ENCODE results near the gene LHX4.

Gene LHX4

DNA sequence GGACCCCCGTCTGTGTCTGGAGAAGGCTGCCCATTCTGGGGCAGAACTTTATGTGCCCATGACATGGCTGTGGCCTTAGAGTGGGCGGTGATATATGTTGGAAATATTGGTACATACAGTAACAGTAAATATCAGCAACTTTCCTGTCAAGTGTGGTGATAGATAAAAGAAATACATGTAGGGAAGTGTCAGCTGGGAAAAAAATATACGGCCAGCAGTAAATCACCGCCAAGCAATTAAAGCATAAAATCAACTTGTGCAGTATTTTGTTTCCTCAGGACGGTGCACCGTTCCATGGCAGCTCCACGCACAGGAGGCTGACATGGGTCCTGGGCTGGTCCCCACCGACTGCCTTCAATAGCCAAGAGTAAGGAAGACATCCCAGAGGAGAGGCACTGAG is 27.4 kb downstream of the LHX4 start:
- no peak for DNase-seq (ENCODE audit: low read depth)

DNA sequence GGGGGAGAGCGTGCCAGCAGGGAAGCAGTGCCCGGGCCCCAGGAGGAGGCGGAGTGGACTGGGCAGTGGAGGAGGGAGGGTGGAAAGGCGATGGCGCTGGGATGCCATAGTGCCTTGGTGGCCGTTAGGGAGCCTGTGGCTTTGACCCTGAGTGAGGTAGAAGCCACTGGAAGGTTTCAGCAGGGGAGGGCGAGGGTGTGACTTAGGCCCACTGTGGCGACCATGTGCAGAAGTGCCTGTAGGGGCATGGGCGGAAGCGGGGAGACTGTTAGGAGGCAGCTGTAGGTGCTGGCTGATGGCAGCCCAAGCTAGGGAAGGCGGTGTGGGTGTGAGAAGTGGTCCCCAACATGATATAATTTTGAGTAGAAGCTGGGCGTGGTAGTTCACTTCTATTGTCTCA is 28.2 kb downstream of the LHX4 start:
- DNase-seq (ENCODE audit: low read depth), result no peak

DNA sequence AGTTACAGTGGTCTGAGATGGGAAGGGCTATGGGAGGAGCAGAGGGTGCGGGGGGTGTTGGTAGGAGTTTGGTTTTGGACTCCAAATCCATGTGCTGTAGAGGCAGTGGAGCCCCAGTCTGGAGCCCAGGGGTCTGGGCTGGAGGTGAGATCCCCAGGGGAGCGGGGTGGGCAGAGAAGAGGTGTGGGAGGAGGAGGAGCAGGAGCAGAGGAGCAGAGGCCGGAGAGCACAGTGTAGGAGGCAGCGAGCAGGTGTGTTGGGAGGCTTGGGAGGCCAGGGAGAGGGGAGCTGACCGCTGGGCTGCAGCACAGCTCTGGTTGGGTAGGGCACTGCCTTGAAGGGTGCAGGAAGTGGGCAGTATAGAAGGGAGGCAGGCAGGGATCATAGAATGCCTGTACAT is 28.9 kb downstream of the LHX4 start:
- DNase-seq (ENCODE audit: low read depth), result no peak

DNA sequence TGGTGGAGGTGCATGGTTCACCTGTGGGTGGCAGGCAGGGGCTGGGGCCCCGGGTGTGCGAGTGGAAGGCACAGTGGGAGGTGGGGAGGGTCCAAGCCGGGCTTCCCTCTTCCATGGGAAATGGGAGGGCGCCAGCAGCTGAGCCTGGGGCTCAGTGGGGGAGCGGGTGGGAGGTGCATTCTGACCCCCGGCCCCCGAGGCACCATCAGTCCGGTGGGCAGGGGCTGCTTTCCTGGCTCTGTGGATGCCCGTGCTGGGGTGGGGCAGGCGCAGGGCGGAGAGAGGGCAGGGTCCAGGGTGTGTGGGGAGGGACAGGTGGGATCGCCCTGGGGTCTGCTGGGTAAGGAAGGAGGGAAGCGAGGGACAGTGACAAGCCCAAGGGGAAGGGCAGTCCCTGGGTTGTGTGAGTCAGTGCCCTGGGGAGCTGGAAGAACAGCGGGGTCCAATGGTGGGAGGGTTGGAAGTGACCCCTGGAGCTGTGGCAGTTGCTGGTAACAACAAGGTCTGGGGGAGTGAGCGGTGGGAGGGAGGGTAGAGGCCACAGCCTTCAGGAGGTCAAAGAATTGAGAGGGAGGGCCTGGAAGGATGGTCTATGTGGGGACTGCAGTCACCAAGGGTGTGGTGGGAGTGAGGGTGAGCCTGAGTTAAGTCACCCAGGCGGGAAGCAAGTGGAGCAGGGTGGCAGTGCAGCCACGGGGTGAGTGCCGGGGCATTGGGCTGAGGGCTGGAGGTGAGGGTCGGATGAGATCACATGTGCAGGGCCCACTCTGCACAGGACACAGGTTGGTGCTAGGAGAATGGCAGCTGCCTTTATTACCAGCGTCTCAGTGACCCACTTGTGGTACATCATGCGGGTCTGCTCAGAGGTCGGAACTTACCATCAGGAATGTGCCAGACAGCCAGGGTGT is 29.6 kb downstream of the LHX4 start:
- DNase-seq (ENCODE audit: low read depth), result no peak

DNA sequence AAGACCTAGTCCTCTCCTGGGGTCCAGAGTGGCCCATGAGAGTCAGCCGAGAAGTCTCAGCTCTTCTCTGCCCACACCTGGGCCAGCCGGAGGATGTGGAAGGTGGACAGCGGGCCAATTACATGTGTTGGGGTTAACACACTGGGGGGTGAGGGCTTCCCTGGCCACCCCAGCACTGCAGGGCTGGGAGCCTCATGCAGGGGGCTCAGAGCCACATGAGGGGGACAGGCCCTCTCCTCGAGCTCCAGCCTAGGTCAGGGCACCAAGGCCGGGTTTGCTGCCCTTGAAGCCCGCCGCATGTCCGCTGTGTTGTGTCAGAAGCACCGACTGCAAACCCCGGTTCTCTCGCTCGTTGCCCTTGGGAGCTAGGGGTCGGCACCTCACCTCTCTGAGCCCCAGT is 30.5 kb downstream of the LHX4 start:
- no peak for DNase-seq (ENCODE audit: low read depth)

DNA sequence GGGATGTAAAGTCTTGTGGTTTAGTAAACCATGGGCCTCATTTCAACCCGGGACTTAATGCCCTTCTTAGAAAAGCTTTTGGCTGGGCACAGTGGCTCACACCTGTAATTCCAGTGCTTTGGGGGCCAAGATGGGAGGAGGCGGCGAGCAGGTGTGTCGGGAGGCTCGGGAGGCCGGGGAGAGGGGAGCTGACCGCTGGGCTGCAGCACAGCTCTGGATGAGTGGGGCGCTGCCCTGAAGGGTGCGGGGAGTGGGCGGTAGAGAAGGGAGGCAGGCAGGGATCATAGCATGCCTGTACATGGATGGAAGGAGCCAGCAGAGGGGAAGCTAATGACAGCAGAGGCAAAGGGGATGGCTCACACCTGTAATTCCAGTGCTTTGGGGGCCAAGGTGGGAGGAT is 31.0 kb downstream of the LHX4 start:
- no peak for DNase-seq (ENCODE audit: low read depth)

DNA sequence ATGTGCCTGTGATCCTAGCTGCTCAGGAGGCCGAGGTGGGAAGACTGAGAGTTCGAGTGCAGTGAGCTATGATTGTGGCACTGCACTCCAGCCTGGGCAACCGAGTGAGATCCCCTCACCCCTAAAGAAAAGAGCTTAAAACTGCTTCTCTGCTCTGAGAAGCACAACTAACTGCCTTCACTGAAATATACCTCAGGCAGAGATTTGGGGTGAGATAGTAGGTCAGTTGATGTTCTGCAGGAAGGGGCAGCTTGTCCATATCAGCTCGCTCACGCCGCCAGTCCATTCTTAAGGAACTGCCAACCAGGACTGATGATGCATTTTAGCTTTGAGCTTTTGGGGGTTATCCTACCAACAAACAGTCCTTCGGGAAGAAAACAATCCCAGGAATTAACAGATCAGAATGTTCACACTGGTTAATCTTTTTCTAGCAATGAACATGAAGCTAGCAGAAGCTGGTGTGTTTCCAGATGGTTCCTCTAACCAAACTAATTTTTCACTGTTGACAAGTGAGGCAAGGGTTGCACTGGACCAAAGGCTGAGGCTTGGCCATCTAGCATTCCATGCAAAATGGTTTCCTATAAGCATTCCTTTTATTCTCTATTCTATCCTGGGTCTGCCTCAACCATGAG is 31.6 kb downstream of the LHX4 start:
- no peak for DNase-seq (ENCODE audit: low read depth)

DNA sequence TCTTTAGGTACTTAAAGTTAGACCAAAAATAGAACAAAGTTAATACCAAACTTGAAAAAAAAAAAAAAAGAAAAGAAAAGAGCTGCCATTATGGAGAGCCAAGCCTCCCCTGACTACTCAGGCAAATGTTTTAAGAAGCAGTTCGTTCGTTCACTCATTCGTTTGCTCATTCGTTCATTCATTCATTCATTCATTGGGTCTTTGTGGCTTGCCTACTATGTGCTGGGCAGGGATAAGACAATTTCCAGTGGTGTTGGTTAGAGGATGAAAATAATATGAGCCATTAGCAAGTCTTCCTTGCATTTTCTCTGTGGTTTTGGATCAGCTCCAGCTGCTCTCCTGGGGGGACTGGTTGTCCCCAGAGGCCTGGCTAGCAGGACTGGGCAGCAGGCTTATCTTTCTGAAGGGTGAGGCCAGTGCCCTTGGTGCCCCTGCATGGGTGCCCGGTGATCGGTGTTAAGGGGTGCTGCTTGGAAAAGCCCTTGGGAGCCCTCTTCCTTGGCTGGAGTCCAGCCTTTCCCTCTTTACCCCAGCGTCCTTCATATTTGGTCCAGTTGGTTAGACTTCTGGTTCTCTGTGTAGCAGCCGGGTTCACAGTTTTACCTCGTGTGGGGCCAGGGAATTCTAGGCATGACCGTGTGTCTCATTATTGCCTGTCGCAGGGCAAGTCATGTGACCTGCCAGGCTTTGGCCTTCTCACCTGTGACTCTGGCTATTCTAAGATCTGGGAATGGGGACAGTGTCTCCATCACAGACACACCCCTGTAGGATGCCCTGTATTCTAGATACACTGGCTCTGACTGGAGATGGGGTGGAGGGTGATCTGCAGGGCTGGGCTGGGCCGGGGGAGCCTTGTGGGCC is 32.8 kb downstream of the LHX4 start:
- no peak for DNase-seq (ENCODE audit: low read depth)

DNA sequence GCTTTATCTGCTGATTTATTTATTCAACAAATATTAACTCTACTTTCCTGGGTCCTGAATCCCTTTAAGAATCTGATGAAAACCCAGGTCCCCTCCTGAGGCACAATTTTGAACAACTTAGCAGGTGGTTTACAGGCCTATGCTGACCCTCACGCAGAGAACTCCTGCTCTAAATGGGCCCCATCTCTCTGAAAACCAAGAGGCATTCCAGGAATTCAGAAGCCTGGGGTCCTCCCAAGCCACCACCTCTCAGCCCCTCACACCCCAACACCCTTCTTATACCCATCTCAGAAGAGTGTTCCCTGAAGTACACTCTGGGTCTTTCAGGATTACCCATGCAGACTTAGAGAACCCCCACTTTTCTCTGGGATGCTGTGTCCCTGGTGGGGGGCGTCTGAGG is 34.5 kb downstream of the LHX4 start:
- no peak for DNase-seq (ENCODE audit: low read depth)

DNA sequence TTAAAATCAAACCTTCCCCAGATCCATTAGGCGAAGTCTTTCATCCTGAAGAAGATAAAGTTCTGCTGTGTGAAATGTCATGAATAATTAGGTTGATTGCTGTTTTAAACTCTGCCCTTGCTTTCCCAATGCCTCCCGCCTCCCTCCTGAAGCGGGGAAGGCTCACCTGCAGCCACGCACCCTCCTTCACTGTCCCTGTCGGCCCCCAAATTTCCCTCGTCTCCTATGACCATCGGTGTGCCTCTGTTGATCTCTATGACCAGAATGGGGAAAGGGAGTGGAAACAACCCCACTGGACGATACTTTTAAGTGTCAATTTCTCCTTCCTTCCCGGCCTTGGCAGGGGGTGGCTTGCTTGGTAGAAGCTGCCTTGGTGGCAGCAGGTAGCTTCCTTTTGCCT is 35.1 kb downstream of the LHX4 start:
- no peak for DNase-seq (ENCODE audit: low read depth)

DNA sequence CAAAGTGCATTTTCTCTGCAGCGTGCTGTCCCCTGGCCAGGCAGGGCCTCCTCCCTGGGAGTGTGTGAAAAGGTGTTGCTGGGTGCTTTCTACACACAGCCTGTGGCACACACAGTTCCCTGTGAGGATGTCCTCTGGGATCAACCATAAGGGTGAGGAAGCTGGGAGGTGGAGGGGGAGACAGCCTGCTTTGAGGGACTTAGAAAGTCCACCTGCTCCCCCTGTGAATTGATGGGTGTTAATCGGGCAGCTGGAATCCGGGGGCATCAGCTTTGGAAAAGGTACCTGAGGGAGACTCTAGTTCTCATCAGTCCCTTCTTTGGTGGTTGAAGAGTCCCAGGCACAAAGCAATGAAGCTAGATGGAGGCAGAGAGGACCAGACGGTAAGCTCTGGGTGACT is 35.8 kb downstream of the LHX4 start:
- no peak for DNase-seq (ENCODE audit: low read depth)

DNA sequence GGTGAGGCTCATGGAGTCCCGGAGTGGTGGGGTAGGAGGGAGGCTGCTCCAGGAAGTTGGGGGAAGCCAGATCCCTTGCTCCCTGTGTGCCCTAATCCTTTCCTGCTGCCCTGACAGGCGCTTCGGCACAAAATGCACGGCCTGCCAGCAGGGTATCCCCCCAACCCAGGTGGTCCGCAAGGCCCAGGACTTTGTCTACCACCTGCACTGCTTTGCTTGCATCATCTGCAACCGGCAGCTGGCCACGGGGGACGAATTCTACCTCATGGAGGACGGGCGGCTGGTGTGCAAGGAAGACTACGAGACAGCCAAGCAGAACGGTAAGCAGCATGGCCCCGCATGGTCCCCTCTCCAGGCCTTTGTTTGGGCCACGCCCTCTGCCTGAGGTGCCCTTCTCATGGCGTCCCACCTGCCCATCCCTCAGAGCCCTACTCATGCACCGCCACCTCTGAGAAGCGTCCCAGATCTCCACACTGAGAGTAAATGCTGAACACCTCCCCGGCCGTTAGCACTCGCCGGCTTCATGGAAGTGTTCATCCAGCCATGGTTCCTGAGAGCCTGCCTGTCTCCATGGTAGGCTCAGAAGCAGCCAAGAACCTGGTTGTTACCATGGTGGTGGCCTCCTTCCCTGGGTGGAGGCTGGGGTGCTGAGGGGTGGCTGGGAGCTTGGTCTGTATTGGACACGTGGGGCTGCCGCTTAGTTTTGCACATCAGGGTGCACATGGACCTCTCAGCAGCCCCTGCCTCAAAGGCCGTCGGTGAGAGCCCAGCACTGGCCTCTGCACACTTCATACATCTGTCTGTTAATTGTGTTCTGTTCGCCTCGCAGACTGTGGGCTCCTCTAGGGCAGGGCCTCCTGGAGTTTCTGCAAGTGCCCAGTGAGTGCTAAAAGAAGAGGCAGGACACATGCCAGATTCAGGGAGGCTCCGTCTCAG is 36.5 kb downstream of the LHX4 start:
- DNase-seq (ENCODE audit: low read depth), result no peak

DNA sequence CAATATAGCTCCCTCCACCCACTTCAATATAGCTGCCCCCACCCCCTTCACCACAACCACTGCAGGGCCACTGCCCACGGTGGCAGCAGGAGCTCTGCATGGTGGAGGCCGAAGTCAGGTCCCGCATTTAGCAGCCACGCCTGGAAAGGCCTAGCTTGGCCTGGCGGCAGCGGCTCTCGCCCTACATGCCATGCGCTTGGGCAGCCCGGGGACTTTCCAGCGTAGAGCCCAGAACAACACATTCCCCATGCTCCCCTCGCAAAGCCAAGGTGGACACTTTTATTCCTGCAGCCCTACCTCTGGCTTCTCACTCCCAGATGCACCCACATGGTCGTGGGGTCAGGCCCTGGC is 37.1 kb downstream of the LHX4 start:
- no peak for DNase-seq (ENCODE audit: low read depth)

DNA sequence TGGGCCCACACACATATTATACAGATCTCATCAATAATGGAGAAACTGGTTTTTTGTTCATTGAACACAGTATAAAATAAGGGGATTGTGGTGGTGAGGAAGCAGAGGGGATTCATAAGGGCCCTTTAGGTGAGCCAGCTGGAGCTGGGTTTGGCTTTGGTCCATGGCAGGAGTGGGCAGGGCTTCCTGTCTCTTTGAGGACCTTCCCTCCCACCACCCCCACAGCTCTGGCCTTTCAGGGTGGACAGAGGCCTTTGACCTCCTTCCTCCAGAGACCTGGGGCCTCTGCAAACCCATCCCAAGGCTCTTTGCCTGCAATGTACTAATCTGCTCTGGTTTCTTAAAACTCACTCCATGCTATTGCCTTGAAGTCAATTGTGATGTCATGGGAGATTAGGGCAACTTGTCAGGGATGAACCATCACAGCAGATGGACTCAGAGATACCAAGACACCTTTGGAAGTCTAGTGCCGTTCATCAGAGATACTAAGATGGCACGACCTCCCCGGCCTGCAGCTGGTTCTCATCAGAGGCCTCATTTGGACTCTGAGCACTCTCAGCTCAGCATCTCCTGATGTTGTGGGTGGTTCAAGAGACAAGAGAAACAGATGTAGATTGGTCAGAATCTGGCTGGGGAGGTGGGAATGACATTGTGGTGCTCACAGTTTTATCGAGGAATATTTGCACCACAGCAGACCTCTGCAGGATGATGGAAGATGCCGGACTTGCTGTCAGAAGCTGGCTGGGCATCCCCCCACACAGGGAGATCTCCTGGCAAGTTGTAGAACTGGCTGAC is 37.9 kb downstream of the LHX4 start:
- DNase-seq (ENCODE audit: low read depth), result no peak

DNA sequence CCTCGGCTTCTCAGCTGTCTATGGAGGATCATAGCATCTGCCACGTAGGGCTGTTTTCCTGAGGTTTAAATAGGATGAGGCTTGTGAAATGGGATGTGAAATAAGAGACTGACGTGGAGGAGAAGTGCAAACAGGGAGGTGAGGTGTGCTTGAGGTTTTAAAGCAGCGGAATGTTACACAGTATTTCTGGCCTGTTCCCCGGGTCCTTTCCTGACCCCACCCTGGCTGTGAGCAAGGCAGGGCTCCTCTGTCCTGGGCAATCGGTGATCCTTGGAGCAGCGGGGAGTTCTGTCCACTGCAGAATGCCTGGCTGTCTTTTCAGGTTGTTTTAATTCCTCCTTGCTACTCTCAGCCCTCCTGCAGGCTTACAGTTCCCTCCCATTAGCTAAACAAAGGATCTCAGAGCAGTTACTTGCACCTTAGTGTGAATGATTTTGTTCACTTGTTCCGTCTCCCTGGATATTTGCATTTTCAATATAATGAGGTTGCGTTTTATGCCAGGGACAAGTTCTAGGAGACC is 38.6 kb downstream of the LHX4 start:
- DNase-seq (ENCODE audit: low read depth), result no peak

DNA sequence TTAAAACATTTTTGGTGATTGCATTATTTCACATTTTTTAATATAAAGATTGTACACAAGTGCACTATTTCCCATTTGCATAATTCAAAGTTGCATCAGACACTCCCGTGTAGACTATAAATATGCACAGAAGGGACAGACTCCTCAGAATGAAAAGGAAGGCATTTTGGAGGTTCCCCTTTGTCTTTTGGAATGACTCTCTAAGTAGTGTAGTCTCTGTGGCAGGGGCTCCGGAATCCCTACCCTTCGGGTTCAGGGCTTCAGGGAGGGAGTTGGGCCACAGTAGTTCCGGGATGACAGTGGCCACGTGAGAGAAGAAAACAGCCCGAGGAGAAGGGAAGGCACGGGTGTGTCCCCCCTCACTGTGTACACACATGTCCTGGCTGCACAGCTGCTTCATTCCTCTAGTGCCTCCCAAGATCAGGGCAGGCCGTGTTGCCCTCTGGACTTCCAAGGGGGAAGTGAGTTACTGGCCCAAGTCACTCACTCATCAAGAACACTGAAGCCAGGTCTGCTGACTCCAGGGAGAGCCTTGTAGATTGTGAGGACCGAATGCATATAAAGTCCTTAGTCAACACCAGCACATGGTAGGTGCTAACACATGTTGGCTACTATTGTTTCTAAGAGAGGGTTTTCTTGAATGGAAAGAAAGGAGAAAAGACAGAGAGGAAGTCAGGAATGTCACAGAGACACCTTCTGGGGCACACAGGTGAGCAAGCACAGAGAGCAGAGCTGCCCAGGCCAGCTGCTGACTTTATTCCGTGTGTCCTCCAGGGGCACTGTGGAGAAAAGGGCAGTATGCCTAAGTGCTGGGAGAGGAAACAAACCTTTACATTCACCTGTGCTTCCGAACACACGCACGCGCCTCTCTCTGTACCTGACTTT is 39.8 kb downstream of the LHX4 start:
- no peak for DNase-seq (ENCODE audit: low read depth)

DNA sequence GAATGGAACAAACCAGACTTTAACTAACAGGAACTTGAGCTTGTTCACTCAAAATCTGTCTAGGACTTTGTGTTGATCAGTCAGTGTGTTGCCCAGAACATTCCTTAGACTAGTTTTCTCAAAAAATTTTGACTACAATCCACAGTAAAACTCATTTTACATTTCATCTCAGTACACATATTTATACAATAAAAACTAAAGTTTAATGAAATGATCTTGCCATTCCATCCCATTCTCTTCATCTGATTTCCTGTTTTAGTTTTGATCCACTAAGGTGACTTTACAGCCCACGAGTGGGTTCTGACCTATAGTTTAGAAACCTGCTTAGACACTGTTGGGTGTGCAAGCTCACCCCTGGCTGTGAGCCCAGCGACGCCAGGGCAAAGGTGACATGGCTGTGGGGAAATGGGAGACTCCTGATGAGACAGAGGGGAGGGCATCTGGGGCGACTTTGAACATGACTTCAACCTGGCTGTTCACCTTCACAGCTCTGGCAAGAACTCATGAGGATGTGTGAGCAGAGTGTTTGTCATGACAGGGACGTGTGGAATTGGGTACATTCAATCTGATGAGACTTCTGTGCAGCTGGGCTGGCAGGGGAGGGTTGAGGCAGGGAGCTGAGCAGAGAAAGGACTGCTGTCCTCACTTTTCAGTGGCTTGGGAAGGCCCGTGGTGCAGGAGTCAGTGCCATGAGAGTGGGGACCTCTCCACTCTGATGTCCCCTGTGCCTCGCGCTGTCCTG is 40.6 kb downstream of the LHX4 start:
- no peak for DNase-seq (ENCODE audit: low read depth)

DNA sequence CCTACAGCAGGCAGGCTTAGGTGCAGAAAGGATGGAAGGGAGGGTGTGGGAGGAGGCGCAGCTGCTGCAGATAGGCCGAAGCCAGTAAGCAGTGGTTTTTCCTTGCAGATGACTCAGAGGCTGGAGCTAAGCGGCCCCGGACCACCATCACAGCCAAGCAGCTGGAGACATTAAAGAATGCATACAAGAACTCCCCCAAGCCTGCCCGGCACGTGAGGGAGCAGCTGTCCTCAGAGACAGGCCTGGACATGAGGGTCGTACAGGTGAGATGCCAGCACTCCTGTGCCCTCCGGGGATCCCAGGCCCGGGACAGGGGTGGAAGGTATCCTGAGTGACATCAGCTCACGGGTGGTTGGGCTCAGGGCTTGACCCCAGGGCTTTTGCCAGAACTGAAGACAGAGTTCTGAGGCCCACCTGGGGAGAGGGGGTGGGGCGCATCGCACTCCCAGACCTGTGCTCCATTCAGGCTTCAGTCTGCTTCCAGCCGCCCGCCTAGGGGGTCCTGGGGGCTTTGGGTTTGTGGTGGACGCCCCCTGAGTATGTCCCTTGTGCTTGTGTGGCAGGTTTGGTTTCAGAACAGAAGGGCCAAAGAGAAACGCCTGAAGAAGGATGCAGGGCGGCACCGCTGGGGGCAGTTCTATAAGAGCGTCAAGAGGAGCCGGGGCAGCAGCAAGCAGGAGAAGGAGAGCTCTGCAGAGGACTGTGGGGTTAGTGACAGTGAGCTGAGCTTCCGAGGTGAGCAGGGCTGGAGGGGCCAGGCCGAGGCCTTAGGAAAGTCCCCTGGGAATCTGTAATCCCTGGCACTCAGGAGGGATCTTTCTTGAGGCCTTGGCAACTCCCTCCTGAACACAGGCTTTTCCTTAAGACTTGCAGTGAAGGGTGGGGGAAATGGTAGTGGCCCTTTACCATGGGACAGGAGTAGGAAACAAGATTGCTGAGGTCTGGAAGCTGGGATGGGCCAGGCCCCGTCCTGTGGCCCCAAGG is 41.5 kb downstream of the LHX4 start:
- no peak for DNase-seq (ENCODE audit: low read depth)

Data from T-helper 22 cell (primary cell).